Measurements from ENCODE around the gene ANKRD18A. TPM values are rescaled to one million over a fixed set of nuclear protein-coding genes. Genes with fewer than 3 reads are reported as not detected.

The ANKRD18A gene
- total and polyA plus RNA-seq, 2 of the 13 experiments (the other 11 are each of a cell fraction or from before 2014, with no cell fraction given) = 5.9 to 7.6 TPM

DNA sequence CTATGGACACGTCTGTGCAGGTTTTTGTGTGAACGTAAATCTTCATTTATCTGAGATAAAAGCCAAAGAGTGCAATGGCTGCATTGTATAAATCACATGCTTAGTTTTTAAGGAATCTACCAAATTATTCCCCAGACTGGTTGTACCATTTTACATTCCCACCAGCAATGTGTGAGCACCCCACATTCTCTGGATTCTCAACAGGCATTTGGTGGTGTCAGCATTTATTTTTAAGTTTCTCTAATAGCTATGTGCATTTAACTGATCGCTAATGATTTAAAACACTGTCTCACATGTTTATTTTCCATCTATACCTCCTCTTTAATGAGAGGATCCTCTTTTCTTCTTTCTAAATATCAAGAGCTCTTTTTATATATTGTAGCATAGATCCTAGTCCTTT, 13.9 kb upstream of the ANKRD18A start:
- no TSS peak for BruUV-seq (replicated peaks)
- intact Hi-C loops (cut with micrococcal nuclease; ENCODE audit: unreplicated experiment) = no loop called here
- in situ Hi-C loops (cut with HindIII; ENCODE audit: extremely low pct_ligation_motif_present, low pct_unique_long_range_greater_than_20kb) = no loop called here
- DNase-seq (ENCODE audit: low spot score) = no peak
- no peak overlapping the region for H3K4me3 ChIP-seq (replicated peaks in 1 of 3; ENCODE audit: insufficient read depth in 1 of 3, low read depth in 2 of 3, low read length in 3 of 3)
- no peak overlapping the region for H3K4me2 ChIP-seq (ENCODE audit: low read depth, low read length)
- no peaks in the 10 kb centered on the region for H3K79me2 ChIP-seq (ENCODE audit: insufficient read depth, low read length)
- FAIRE-seq = no peak
- H4K20me1 ChIP-seq (ENCODE audit: insufficient read depth, low read length) = no peaks in the 10 kb centered on the region
- 20% methylated on average over 3 of the region's 3 CpGs for WGBS (ENCODE audit: low lambda C conversion rate)
- no peak overlapping the region for H3K27ac ChIP-seq (ENCODE audit: extremely low read length, insufficient read depth, low read length)
- TF ChIP-seq ZNF101 (CRISPR knock-in tag; IDR thresholded peaks at IDR 0.05; ENCODE audit: borderline replicate concordance, low read depth) = no peak
- TF ChIP-seq BRCA1 (CRISPR knock-in tag; IDR thresholded peaks at IDR 0.05) = no peak
- no peak for TF ChIP-seq ZNF12 (CRISPR knock-in tag; IDR thresholded peaks at IDR 0.05)
- TF ChIP-seq ZNF136 (CRISPR knock-in tag; IDR thresholded peaks at IDR 0.05; ENCODE audit: low read depth) = no peak
- TF ChIP-seq MAFF (IDR thresholded peaks at IDR 0.05; ENCODE audit: low read depth, low read length) = peak; percentile 72
- TF ChIP-seq ZNF234 (CRISPR knock-in tag; conservative IDR thresholded peaks at IDR 0.05) = no peak
- TF ChIP-seq ZNF510 (CRISPR knock-in tag; IDR thresholded peaks at IDR 0.05; ENCODE audit: low read depth) = no peak
- TF ChIP-seq MAFK (conservative IDR thresholded peaks at IDR 0.05 in 1 of 2, IDR thresholded peaks at IDR 0.05 in 1 of 2; ENCODE audit: low read length in 2 of 2) = peak; percentile 61 to 77
- POLR2A ChIA-PET = no interaction called here
- H3K4me1 ChIP-seq (ENCODE audit: insufficient read depth, low read length) = no peaks in the 10 kb centered on the region
- H2AFZ ChIP-seq (ENCODE audit: low read length) = no peak overlapping the region
- peaks cover 0 to 15% of the 10 kb centered on the region in 2 experiments; a peak in 2 of 5 replicates for H3K27me3 ChIP-seq (ENCODE audit: control insufficient read depth in 1 of 2, insufficient read depth in 2 of 2, low read length in 2 of 2)
- CTCF ChIA-PET (ENCODE audit: low intra/inter-chr PET ratio, low total read pairs) = no interaction called here
- no peak overlapping the region for H3K9ac ChIP-seq (ENCODE audit: insufficient read depth, low read depth, low read length)
- H3K36me3 ChIP-seq (replicated peaks in 1 of 2; ENCODE audit: control insufficient read depth in 1 of 2, insufficient read depth in 2 of 2, low read length in 2 of 2) = no peaks in the 10 kb centered on the region
- H3K9me3 ChIP-seq (ENCODE audit: low read length) = no peaks in the 10 kb centered on the region
- ATAC-seq = no peak

DNA sequence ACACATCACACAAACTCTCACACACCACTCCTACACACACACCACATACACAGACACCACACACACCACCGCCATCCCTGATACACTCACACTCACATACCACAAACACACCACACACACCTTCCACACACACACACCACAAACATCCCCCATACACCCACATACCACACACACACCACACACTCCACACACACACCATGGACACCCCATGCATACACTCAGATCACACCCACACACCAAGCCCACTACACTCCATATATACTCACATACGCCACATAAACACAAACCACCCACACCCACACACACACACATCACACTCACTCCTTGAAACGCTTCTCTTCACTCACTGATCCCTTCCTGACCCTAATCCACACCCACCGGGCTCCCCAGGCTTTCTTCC, 9.1 kb upstream of the ANKRD18A start:
- H3K4me2 ChIP-seq (ENCODE audit: low read depth, low read length) = no peak overlapping the region
- no peak overlapping the region for H3K4me3 ChIP-seq (replicated peaks in 1 of 3; ENCODE audit: insufficient read depth in 1 of 3, low read depth in 2 of 3, low read length in 3 of 3)
- no peak overlapping the region for H3K9ac ChIP-seq (ENCODE audit: insufficient read depth, low read depth, low read length)
- in situ Hi-C loops (cut with HindIII; ENCODE audit: extremely low pct_ligation_motif_present, low pct_unique_long_range_greater_than_20kb) (no loop called here), intact Hi-C loops (cut with micrococcal nuclease; ENCODE audit: unreplicated experiment) (no loop called here)
- FAIRE-seq = no peak
- H4K20me1 ChIP-seq (ENCODE audit: insufficient read depth, low read length) = no peaks in the 10 kb centered on the region
- ChIA-PET CTCF (ENCODE audit: low intra/inter-chr PET ratio, low total read pairs) (no interaction called here), POLR2A (no interaction called here)
- DNase-seq (ENCODE audit: low spot score) = no peak
- H3K36me3 ChIP-seq (replicated peaks in 1 of 2; ENCODE audit: control insufficient read depth in 1 of 2, insufficient read depth in 2 of 2, low read length in 2 of 2) = no peaks in the 10 kb centered on the region
- TF ChIP-seq IKZF4 (CRISPR knock-in tag; IDR thresholded peaks at IDR 0.05; ENCODE audit: borderline replicate concordance, low read depth, not compliant biosample characterization) (no peak), SMAD9 (CRISPR knock-in tag; IDR thresholded peaks at IDR 0.05) (no peak), ZNF451 (CRISPR knock-in tag; IDR thresholded peaks at IDR 0.05) (no peak), JUND (CRISPR knock-in tag; IDR thresholded peaks at IDR 0.05) (no peak), SRSF1 (optimal IDR thresholded peaks at IDR 0.05; ENCODE audit: low read depth, low read length) (no peak), SPEN (CRISPR knock-in tag; IDR thresholded peaks at IDR 0.05; ENCODE audit: low read depth) (no peak), IRF2 (CRISPR knock-in tag; IDR thresholded peaks at IDR 0.05) (no peak)
- TF ChIP-seq, protein P1, sequence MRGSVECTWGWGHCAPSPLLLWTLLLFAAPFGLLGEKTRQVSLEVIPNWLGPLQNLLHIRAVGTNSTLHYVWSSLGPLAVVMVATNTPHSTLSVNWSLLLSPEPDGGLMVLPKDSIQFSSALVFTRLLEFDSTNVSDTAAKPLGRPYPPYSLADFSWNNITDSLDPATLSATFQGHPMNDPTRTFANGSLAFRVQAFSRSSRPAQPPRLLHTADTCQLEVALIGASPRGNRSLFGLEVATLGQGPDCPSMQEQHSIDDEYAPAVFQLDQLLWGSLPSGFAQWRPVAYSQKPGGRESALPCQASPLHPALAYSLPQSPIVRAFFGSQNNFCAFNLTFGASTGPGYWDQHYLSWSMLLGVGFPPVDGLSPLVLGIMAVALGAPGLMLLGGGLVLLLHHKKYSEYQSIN (CRISPR knock-in tag; IDR thresholded peaks at IDR 0.05; ENCODE audit: borderline replicate concordance) = no peak
- no peak for ATAC-seq
- H2AFZ ChIP-seq (ENCODE audit: low read length) = no peak overlapping the region
- no TSS peak for BruUV-seq (replicated peaks)
- H3K4me1 ChIP-seq (ENCODE audit: insufficient read depth, low read length) = no peaks in the 10 kb centered on the region
- no peak overlapping the region for H3K27ac ChIP-seq (ENCODE audit: extremely low read length, insufficient read depth, low read length)
- H3K27me3 ChIP-seq (ENCODE audit: control insufficient read depth in 1 of 2, insufficient read depth in 2 of 2, low read length in 2 of 2) = peaks cover 0 to 2% of the 10 kb centered on the region in 2 experiments; a peak in 1 of 5 replicates
- WGBS (ENCODE audit: low lambda C conversion rate) = 68% methylated on average over 4 of the region's 4 CpGs
- no peaks in the 10 kb centered on the region for H3K79me2 ChIP-seq (ENCODE audit: insufficient read depth, low read length)
- peaks cover 1% of the 10 kb centered on the region; the same call in 1 of the 2 replicates for H3K9me3 ChIP-seq (ENCODE audit: low read length)
